ENCODE results near the gene IL1R1.

GRCh38 chr2:102197389-102198137, 55.0 kb downstream of the IL1R1 start:
- TF ChIP-seq POLR2A (IDR thresholded peaks at IDR 0.05) (no peak), CTCF (IDR thresholded peaks at IDR 0.05) (no peak)
